Stimulated activated CD4-positive, alpha-beta T cell treated with anti-CD3 and anti-CD28 coated beads, TNF-alpha, amount 100 ng/mL, for 24 hours (primary cell): Measurements from ENCODE around the gene PFKL.

ENCODE experiments used
- DNase-seq, 3 experiments: peaks; one replicate each; pipeline ENCODE4 v3.0.0-alpha.2; 2020; ENCODE audit warnings: low read depth in 3 of 3

Gene PFKL

DNA sequence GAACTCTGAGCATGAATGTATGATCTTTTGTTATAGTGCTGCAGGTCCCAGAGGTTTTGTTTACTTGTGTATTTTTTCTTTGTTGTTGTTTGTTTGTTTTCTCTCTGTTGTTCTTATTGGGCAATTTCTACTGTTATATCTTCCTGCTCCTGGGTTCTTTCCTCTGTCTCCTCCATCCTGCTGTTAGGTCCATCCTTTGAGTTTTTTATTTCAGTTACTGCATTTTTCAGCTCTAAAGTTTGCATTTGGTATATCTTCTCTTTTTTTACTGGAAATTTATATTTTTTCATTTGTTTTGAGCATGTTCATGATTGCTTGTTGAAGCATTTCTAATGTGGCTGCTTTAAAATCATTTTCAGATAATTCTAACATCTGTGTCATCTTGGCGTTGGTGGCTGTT is 63.4 kb downstream of the PFKL start:
- no peak for DNase-seq

DNA sequence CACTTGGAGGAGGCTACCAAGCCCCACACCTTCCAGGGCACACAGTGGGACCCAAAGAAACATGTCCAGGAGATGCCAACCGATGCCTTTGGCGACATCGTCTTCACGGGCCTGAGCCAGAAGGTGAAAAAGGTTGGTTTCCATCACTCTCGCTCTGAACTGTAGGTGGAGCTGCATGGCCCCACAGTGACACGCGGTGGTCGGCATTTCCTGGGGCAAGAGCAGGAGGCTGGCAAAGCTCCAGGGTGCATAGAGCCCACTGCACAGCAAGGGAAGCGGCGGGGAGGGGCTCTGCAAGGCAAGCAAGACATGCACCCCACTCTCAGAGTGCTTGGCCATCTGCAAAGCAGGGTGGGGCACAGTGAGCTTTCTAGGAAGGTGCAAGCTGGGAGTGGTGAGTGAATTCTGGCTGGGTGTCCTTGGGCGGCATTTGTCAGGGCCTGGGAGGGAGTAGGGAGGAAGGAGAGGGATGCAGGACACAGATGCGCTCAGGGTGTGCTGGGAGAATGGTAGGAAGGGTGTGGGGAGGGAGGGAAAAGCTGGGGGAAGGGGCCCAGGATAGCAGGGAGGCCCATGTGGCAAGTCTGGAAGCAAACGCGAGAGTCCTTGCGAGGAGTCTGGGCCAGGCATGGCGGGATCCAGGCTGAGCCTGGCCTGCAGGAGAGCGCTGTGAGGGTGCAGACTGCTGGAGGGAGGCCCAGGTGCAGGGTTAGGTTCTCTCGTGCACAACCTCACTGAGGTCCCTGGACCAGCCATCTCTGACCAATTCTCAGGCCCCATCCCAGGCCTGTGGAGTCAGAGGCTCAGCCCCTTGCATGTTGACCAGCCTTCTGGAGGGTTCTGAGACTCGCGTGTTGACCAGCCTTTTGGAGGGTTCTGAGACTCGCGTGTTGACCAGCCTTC is 64.5 kb downstream of the PFKL start:
- no peak for DNase-seq

DNA sequence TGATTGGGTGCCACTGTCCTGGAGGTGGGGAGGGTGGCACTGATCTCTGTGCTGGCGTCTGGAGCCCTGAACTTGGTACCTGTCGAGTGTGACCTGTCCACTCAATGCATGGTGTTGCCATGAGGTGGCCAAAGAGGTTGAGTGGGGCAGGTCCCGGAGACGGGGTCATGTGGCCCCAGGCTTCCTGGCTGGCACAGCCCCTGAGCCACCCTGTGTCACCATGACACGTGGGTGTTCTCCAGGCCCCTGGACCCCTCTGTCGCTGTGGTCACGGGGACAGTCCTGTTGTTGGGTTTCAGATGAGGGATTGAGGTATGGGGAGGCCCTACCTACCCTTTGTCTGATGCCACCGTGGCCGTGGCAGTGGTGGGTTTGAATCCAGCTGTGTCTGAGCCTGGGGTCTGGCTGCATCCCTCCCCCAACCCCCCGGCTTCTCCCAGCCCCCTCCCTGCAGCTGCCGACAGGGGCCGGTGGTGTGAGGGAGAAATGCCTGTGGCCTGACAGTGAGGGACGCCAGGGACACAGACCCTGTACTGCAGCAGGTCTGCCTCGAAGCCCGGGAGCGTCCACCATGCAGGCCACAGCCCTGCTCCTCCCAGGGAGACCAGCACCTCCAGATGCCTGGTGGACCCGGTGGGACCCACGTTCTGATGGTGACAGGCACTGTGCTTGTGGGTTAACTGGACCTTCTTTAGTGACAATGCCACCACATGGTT is 65.6 kb downstream of the PFKL start:
- no peak for DNase-seq

DNA sequence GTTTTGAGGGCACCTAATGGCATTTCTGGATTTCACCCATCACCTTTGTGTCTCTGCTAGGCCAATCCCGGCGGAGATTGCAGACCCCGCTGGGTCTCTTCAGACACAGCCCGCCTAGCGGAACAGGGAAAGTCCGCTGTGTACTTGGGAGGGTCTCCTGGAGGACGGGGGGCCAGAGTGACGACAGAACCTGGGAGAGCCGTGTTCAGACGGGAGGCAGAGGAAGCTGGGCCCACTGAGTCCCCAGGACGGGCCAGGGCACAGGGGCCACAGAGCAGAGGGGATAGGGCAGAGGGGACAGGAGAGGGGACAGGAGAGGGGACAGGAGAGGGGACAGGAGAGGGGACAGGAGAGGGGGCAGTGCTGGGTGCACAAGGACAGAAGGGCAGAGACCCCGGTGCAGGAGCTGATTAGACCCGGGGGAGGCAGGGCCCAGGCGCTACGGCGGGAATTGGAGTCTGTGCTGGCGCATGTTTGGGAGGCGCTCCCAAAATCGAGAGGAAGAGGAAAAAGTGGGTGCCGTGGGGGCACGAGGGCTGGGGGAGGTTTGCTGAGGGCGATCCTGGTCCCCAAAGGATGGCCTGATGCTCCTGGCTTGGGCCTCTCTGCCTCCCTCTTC is 66.2 kb downstream of the PFKL start:
- DNase-seq, result no peak

- no peak for DNase-seq
Measured at GRCh38 chr21:44366586-44367211, 66.8 kb downstream of the PFKL start.

- DNase-seq, result no peak
Measured at GRCh38 chr21:44368711-44369446, 69.0 kb downstream of the PFKL start.

- no peak for DNase-seq
Measured at GRCh38 chr21:44370027-44370735, 70.3 kb downstream of the PFKL start.

GRCh38 chr21:44370786-44371410 is 71.0 kb downstream of the PFKL start:
- no peak for DNase-seq

GRCh38 chr21:44371596-44371995 is 71.7 kb downstream of the PFKL start:
- DNase-seq, result no peak

DNA sequence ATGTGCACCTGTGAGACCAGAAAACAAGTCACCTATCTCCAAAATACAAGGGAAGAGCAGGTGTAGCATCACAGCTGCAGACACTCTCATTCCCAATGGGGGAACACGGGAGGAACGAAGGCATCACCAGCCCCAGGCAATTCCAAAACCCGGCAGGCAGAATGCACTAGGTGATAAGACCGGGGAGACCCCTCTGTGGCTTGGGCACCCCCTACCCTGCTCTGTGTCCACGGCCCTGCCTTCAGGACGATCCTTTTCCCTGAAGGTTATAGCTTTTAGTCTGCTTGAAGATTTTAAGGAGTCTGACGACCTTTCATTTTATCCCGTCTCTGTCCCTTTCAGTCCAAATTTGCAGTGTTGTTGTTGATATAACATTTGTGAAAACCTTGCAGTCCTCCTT is 72.8 kb downstream of the PFKL start:
- DNase-seq, result no peak

DNA sequence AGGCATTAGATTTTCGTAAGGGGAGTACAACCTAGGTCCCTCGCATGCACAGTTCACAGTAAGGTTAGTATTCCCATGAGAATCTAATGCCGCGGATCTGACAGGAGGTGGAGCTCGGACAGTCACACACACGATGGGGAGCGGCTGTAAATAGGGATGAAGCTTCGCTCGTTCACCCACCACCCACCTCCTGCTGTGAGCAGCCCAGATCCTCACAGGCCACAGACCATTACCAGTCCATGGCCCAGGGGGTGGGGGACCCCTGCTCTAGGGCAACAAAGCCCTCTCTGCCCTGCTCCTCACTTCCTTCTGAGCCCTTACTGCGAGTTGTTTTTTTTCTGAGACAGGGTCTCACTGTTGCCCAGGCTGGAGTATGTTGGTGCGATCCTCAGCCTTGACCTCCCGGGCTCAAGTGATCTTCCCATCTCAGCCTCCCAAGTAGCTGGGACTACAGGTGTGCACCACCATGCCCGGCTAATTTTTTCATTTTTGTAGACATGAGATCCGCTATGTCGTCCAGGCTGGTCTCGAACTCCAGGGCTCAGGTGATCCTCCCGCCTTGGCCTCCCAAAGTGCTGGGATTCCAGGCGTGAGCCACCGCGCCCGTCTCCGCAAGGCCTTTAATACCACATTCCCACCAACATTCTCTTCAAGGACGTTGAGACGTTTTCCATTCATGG is 74.9 kb downstream of the PFKL start:
- no peak for DNase-seq

- DNase-seq, result no peak
Measured at GRCh38 chr21:44375281-44375651, 75.4 kb downstream of the PFKL start.

DNA sequence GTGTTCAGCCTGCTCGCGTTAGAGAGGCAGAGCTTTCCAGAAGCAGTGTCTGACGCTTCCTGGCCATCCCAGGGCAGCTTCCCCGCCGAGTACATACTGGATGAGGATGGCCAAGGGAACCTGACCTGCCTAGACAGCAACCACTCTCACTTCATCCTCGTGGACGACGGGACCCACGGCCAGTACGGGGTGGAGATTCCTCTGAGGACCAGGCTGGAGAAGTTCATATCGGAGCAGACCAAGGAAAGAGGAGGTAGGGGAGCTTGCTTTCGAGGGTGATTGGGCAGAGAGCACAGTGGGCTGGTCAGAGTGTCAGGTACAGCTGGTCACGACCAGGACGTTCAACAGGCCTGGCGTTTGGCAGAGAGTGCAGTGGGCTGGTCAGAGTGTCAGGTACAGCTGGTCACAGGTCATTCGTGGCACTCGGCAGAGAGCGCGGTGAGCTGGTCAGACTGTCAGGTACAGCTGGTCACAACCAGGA is 75.9 kb downstream of the PFKL start:
- DNase-seq, result no peak

DNA sequence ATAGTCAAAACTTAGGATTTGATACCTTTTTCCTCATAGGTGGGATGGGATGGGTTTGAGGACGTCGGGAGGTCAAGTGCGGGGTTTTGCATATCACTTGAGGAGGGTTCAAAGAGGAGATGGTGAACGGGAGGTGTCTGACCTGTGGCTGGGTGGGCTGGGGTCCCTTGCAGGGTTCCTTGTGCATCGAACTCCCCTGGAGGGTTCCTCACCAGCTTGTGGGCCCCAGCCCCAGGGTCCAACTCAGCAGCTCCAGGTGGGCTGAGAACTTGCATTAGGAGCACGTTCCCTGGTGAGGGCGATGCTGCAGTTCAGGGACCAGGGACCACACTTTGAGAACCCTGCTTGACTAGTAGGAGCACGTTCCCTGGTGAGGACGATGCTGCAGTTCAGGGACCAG is 76.8 kb downstream of the PFKL start:
- no peak for DNase-seq
